GM23338 (cell line): ENCODE results near the gene IL1RAPL2.

ENCODE experiments used
- CTCF ChIP-seq, 2 experiments: fragments of 200-600 bp in 1 of 2; sonication (generic) in 1 of 2; conservative IDR thresholded peaks; 2 replicates each; pipeline versions ENCODE4 v1.5.1 to v1.6.1; 2016 to 2017; ENCODE audit warnings: antibody characterized with exemption in 2 of 2, low read depth in 2 of 2, mild to moderate bottlenecking in 2 of 2, moderate library complexity in 1 of 2
- JUNB ChIP-seq: IDR thresholded peaks from one replicate; pipeline ENCODE4 v1.6.1; 2016; ENCODE audit warnings: antibody characterized with exemption; ENCODE audit not compliant: unreplicated experiment
- TF ChIP-seq, protein P1 (sequence below): IDR thresholded peaks from one replicate; pipeline ENCODE4 v1.6.1; 2018; ENCODE audit warnings: antibody characterized with exemption; ENCODE audit not compliant: unreplicated experiment

DNA sequence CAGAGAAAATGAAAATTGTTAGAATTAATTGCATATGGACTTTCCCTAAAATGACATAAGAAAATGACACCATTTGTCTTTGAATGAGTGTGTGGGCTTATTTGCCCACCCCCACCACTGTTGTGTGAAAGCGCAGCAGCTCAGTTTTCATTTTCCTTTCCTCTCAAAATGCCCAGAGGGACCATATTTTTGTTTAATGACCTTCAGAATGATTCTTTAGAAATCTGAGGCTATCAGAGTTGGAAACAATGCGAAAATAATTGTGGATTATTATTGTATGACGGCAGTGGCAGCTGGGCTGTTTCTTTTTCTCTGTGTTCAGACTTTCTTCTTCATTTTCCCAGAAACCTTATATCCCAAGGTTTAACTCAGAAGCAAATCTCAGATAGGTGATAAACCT, 699.1 kb downstream of the IL1RAPL2 start:
- TF ChIP-seq CTCF (conservative IDR thresholded peaks at IDR 0.05; ENCODE audit: low read depth in 2 of 2) = no peak
- TF ChIP-seq, protein P1, sequence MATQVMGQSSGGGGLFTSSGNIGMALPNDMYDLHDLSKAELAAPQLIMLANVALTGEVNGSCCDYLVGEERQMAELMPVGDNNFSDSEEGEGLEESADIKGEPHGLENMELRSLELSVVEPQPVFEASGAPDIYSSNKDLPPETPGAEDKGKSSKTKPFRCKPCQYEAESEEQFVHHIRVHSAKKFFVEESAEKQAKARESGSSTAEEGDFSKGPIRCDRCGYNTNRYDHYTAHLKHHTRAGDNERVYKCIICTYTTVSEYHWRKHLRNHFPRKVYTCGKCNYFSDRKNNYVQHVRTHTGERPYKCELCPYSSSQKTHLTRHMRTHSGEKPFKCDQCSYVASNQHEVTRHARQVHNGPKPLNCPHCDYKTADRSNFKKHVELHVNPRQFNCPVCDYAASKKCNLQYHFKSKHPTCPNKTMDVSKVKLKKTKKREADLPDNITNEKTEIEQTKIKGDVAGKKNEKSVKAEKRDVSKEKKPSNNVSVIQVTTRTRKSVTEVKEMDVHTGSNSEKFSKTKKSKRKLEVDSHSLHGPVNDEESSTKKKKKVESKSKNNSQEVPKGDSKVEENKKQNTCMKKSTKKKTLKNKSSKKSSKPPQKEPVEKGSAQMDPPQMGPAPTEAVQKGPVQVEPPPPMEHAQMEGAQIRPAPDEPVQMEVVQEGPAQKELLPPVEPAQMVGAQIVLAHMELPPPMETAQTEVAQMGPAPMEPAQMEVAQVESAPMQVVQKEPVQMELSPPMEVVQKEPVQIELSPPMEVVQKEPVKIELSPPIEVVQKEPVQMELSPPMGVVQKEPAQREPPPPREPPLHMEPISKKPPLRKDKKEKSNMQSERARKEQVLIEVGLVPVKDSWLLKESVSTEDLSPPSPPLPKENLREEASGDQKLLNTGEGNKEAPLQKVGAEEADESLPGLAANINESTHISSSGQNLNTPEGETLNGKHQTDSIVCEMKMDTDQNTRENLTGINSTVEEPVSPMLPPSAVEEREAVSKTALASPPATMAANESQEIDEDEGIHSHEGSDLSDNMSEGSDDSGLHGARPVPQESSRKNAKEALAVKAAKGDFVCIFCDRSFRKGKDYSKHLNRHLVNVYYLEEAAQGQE = no peak
- TF ChIP-seq JUNB = no peak
